ENCODE data around the gene UBE3A.

DNA sequence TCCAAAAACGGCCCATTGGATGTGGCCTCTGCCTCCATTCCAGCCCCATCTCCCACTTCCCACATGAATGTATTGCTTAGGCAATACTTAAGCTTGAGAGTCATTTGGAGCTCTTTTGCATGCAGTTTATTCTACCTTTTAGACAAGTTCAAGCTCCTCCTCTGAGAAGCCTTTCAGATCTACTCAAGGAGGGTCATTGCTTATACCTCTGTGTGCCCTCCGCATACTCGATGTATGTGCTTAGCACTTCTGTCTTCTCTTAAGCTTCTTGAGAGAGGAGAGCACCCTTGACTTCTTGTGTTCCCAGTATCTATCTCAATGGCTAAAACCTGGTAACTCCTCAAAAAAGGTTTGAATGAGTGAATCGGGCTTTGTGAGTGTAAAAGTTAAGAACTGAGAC, 6.6 kb upstream of the UBE3A start:
- TF ChIP-seq, protein P1, sequence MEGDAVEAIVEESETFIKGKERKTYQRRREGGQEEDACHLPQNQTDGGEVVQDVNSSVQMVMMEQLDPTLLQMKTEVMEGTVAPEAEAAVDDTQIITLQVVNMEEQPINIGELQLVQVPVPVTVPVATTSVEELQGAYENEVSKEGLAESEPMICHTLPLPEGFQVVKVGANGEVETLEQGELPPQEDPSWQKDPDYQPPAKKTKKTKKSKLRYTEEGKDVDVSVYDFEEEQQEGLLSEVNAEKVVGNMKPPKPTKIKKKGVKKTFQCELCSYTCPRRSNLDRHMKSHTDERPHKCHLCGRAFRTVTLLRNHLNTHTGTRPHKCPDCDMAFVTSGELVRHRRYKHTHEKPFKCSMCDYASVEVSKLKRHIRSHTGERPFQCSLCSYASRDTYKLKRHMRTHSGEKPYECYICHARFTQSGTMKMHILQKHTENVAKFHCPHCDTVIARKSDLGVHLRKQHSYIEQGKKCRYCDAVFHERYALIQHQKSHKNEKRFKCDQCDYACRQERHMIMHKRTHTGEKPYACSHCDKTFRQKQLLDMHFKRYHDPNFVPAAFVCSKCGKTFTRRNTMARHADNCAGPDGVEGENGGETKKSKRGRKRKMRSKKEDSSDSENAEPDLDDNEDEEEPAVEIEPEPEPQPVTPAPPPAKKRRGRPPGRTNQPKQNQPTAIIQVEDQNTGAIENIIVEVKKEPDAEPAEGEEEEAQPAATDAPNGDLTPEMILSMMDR (IDR thresholded peaks at IDR 0.05) = no peak
- no peak for TF ChIP-seq POLR2A (IDR thresholded peaks at IDR 0.05)
